Activated CD8-positive, alpha-beta T cell treated with anti-CD3 and anti-CD28 coated beads, Interleukin-2, amount 10 ng/mL, durations not matched to agents 7 days and 5 days (primary cell): Measurements from ENCODE around the gene MDP1. TPM values are rescaled to one million over a fixed set of nuclear protein-coding genes. Genes with fewer than 3 reads are reported as not detected.
A peak's percentile ranks its signal among the peaks of the same experiment; 100 is the strongest.

Experiments
- ATAC-seq: fragments of 150-1000 bp; cut with Tn5 transposase; one replicate; pipeline ENCODE4 v1.10.0; 2021; ENCODE audit warnings: moderate library complexity
- CTCF ChIA-PET: fragments of 350-600 bp; sonication (Branson Sonifier 250); formaldehyde crosslinking; loops from one replicate; lab custom pipeline; 2021; ENCODE audit warnings: antibody characterized with exemption; lab: Charles Lee
- POLR2A ChIA-PET: fragments of 350-600 bp; sonication (Branson Sonifier 250); formaldehyde crosslinking; loops from one replicate; lab custom pipeline; 2021; ENCODE audit warnings: antibody characterized with exemption; lab: Charles Lee
- DNase-seq: peaks from one replicate; pipeline ENCODE4 v3.0.0-alpha.2; 2020
- H3K27ac Mint-ChIP-seq: one replicate; pipeline ENCODE4 v1.8.0; 2021; ENCODE audit warnings: mild to moderate bottlenecking, mixed read lengths
- H3K27me3 Mint-ChIP-seq: one replicate; pipeline ENCODE4 v1.8.0; 2021; ENCODE audit warnings: low read depth, mixed read lengths
- H3K36me3 Mint-ChIP-seq: one replicate; pipeline ENCODE4 v1.8.0; 2021; ENCODE audit warnings: low read depth, mixed read lengths
- H3K4me1 Mint-ChIP-seq: one replicate; pipeline ENCODE4 v1.8.0; 2021; ENCODE audit warnings: low read depth, mixed read lengths
- H3K4me3 Mint-ChIP-seq: one replicate; pipeline ENCODE4 v1.8.0; 2021; ENCODE audit warnings: mild to moderate bottlenecking, mixed read lengths
- H3K9me3 Mint-ChIP-seq: one replicate; pipeline ENCODE4 v1.8.0; 2022; ENCODE audit warnings: mixed read lengths; ENCODE audit not compliant: insufficient read depth
- total RNA-seq, 2 experiments: library from RNA; stranded (reverse); gene quantifications; one replicate each; pipeline ENCODE4 v1.2.3, GENCODE V29; 2021

MDP1 gene
- total RNA-seq, 2 experiments from 2014 or later, result 16.9 to 18.2 TPM

DNA sequence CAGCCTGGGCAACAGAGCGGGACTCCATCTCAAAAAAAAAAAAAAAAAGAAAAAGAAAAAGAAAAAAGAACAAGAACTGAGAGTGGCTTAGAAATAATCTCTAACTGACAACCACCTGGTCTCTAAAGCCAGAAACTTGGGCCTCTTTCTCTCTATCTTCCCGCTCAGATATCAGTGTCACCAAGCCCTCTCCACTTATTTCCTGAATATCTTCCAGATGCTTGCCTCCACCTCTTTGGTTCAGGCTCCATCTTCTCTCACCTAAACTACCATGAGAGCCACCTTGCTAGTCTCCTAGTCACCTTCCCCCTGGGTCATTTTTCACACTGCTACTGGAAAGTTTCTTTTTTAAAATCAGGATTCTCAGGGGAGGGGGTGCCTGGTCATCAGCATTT is 18.8 kb downstream of the MDP1 start:
- Mint-ChIP-seq H3K27me3 (no peaks in the 10 kb centered on the region), H3K4me1 (peaks cover 52% of the 10 kb centered on the region), H3K36me3 (peaks cover 62% of the 10 kb centered on the region), H3K4me3 (peak overlapping the region; percentile 88), H3K27ac (peak overlapping the region; percentile 75), H3K9me3 (no peaks in the 10 kb centered on the region)
- ChIA-PET POLR2A (interaction anchor here (3.0 to 4.3 kb wide), 4 partner anchors 9 to 45 kb away, joined by 22 to 87 read pairs (median 40); partner anchors contain the start of genes CHMP4A, IRF9, MDP1 and TINF2), CTCF (interaction anchor here (1.8 to 3.6 kb wide), 3 partner anchors 16 to 100 kb away, joined by 9 to 24 read pairs (median 22); partner anchors contain the start of genes CHMP4A and TINF2)
- DNase-seq (no peak), ATAC-seq (no peak)

DNA sequence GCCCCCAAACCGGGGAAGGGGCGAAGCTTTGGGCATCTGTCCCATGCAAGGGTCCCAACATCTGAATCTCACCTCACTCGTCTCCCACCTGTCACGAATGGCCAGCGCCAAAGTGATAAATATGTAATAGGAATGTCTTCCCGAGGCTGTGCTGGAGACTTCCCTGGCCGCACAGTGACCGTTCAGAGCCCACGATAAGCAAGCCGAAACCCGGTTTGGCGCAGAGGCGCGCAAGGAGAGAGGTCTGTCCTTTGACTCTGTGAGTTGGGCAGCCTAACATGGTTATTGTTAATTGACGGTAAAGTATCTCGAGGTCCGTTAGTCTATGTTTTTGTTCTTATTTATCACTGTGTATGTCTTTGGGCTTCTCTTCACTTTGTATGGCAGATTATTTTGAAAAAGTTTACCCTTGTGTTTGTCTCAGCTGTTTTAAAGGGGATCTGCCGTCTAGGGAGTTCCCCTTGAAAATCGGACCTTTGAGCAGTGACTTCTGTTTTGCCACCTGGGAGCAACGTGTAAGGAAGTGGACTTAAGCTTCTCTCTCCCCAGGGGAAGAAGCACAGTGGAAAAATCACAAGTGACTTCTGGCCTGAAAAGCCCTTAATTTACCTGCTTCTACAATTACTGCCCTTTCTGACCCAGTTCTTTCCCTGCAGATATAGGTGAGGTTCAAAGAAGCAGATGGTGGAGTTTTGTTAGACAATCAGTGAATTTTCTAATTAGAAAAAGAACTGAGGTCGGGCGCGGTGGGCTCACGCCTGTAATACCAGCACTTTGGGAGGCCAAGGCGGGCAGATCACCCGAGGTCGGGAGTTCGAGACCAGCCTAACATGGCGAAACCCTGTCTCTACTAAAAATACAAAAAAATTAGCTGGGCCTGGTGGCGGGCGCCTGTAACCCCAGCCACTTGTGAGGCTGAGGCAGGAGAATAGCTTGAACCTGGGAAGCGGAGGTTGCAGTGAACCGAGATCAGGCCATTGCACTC is 19.5 kb downstream of the MDP1 start:
- CTCF ChIA-PET, result interaction anchor here (1.0 to 3.6 kb wide), 8 partner anchors 17 to 235 kb away, joined by 3 to 24 read pairs (median 8); partner anchors contain the start of genes CHMP4A, IRF9, PSME2 and TINF2
- Mint-ChIP-seq H3K36me3 (peaks cover 59% of the 10 kb centered on the region), H3K4me1 (peaks cover 56% of the 10 kb centered on the region), H3K27ac (peak overlapping the region; percentile 96), H3K4me3 (peak overlapping the region; percentile 88), H3K9me3 (no peaks in the 10 kb centered on the region), H3K27me3 (no peaks in the 10 kb centered on the region)
- DNase-seq, result no peak
- peak; percentile 17 for ATAC-seq
- POLR2A ChIA-PET, result interaction anchor here (0.6 to 4.3 kb wide), 23 partner anchors 10 to 1102 kb away, joined by 3 to 87 read pairs (median 6); partner anchors contain the start of genes CHMP4A, DCAF11, DHRS1 and IRF9

DNA sequence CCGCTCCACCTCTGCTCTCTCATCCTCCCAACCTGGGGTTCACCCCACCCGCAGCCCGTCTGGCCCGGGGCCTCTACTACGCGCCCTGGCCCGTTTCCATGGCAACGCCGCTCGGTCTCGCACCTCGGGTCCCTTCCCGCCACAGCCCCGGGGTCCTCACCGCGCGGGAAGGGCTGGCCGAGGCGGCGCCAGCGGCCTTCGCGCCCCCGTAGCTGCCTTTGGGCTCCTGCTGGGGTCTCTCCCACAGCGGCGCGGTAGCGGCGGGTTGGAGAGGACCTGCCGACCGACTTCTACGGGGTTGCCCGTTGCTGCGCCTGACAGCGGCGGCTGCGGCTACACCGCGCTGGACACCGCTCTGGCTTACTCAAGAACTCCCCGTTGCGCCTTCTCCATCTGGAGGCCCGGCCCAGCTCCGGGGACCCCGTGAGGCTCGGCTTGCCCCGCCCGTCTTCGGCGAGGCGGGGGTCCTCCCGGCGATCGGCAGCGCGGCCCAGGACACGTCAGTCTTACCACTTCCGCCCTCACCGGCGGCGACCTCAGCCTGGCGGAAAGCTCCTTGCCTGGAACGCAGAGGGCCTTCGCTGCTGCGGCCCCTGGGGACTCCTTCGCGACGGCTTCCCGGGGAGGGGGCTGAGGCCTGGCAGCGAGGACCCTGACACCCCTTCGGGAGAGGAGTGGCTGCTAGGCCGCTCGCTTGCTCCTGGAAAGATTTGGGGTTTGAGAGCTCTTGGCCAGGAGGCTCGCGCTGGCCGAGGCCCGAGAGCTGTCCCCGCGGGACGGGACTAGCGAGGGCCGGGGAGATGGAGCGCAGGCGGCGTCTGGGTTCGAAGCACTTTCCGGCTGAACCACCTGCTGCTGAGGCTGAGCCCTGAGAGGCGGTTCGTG is 20.4 kb downstream of the MDP1 start, which contains the start of gene TM9SF1:
Gene TM9SF1, minus strand, starts transcription at position 256 of the 885 bp plus-strand sequence. CDS start 422 bp downstream, outside the sequence.
- Mint-ChIP-seq H3K27ac (peak within 1 kb of the TSS; percentile 96), H3K36me3 (peaks cover 61% of the 10 kb centered on the region), H3K27me3 (no peaks in the 10 kb centered on the region), H3K4me1 (peaks cover 56% of the 10 kb centered on the region), H3K4me3 (peak within 1 kb of the TSS; percentile 88), H3K9me3 (no peaks in the 10 kb centered on the region)
- DNase-seq (peak; percentile 92), ATAC-seq (peak; percentile 88)
- POLR2A ChIA-PET, result interaction anchor here (0.6 to 4.3 kb wide), 27 partner anchors 10 to 1101 kb away, joined by 3 to 87 read pairs (median 5); partner anchors contain the start of genes CHMP4A, DCAF11, DHRS1 and EMC9
- CTCF ChIA-PET, result interaction anchor here (1.0 to 3.6 kb wide), 11 partner anchors 18 to 236 kb away, joined by 3 to 24 read pairs (median 6); partner anchors contain the start of genes CHMP4A, EMC9, IRF9 and PSME2

DNA sequence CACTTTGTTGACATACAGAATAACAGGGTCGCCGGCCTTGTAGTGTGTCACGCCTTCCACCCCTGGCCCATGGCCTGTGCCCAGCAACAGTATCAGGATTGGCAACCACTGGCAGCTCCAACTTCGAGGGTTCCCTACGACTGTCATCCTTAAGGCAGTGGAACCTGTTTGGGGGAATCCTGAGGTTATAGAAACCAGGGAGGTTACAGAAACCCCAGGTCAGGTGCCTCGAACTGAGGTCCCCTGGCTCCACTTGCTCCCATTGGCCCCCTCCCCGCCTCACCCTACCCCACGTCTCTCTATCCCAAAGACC is 21.0 kb downstream of the MDP1 start:
- no peaks in the 10 kb centered on the region for H3K27me3 Mint-ChIP-seq
- ChIA-PET CTCF (interaction anchor here (0.8 to 3.6 kb wide), 10 partner anchors 18 to 139 kb away, joined by 3 to 24 read pairs (median 4); partner anchors contain the start of genes CHMP4A, EMC9, IRF9 and MDP1), POLR2A (interaction anchor here (1.0 to 4.3 kb wide), 14 partner anchors 9 to 236 kb away, joined by 3 to 87 read pairs (median 12); partner anchors contain the start of genes CHMP4A, DCAF11, EMC9 and IRF9)
- peaks cover 62% of the 10 kb centered on the region for H3K4me1 Mint-ChIP-seq
- no peaks in the 10 kb centered on the region for H3K9me3 Mint-ChIP-seq
- ATAC-seq (no peak), DNase-seq (no peak)
- peak overlapping the region; percentile 96 for H3K27ac Mint-ChIP-seq
- peak overlapping the region; percentile 88 for H3K4me3 Mint-ChIP-seq
- H3K36me3 Mint-ChIP-seq, result peaks cover 61% of the 10 kb centered on the region

DNA sequence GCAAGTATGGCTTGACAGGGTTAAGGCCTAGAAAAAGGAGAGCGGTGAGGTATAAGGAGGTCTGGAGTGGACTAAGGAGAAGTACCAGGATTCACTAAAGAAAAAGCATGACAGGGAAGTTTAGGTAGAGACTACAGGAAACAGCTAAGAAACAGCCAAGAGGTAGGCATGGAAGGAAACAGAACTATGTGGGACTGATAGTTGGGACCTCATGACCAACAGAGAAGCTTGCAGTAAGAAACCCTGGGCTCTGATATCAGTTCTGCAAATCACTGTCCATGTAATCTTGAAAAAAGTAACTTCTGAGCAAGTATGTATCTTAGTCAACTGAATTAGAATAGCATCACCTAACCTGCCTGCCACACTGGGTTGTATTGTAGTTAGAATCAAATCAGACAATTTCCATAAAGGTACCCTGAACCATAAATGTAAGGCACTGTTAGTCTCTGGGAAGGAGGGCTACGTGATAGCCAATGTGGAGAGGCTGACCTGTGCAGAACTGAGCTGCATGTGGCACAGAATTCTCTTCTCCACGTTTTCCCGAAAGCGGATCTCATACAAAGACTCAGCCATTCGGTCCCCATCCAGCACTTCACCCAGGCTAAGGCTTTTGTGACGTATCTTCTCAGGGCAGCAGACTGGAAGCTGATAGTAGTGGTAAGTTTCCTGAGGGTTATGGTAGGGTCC is 21.5 kb downstream of the MDP1 start:
- H3K27me3 Mint-ChIP-seq, result no peaks in the 10 kb centered on the region
- no peaks in the 10 kb centered on the region for H3K9me3 Mint-ChIP-seq
- CTCF ChIA-PET, result interaction anchor here (0.8 to 3.6 kb wide), 9 partner anchors 19 to 139 kb away, joined by 3 to 24 read pairs (median 4); partner anchors contain the start of genes CHMP4A, CIDEB, EMC9 and IRF9
- POLR2A ChIA-PET, result interaction anchor here (0.6 to 4.3 kb wide), 14 partner anchors 9 to 236 kb away, joined by 3 to 87 read pairs (median 12); partner anchors contain the start of genes CHMP4A, DCAF11, EMC9 and IRF9
- no peak for DNase-seq
- peak overlapping the region; percentile 88 for H3K4me3 Mint-ChIP-seq
- peaks cover 61% of the 10 kb centered on the region for H3K4me1 Mint-ChIP-seq
- peak overlapping the region; percentile 96 for H3K27ac Mint-ChIP-seq
- H3K36me3 Mint-ChIP-seq, result peaks cover 56% of the 10 kb centered on the region
- no peak for ATAC-seq

DNA sequence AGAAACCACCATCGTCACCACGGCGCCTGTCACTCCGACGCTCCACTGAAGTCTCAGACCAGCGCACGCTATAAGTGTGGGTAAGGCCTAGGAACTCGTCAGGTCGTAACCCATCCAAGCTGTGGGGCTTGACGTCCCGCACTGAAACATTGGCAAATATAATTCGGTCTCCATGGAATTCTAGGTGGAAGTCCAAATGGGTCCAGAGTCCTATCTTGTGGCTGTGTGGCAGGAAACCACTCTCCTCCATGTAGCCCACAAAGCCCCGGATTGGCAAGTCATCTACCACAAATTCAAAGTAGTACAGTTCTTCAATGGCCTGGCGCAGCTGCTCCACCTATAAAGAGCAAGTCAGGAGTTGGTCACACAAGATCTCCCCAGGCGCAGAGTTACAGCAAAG is 22.9 kb downstream of the MDP1 start:
- no peak for DNase-seq
- peaks cover 63% of the 10 kb centered on the region for H3K4me1 Mint-ChIP-seq
- peak overlapping the region; percentile 20 for H3K27ac Mint-ChIP-seq
- H3K36me3 Mint-ChIP-seq, result peaks cover 51% of the 10 kb centered on the region
- POLR2A ChIA-PET, result interaction anchor here (4.3 kb wide), 1 partner anchor 20 kb away, joined by 87 read pairs; the partner anchor contains the start of genes CHMP4A and MDP1
- CTCF ChIA-PET, result no interaction called here
- H3K27me3 Mint-ChIP-seq, result no peaks in the 10 kb centered on the region
- peak overlapping the region; percentile 15 for H3K4me3 Mint-ChIP-seq
- no peaks in the 10 kb centered on the region for H3K9me3 Mint-ChIP-seq
- ATAC-seq, result no peak

DNA sequence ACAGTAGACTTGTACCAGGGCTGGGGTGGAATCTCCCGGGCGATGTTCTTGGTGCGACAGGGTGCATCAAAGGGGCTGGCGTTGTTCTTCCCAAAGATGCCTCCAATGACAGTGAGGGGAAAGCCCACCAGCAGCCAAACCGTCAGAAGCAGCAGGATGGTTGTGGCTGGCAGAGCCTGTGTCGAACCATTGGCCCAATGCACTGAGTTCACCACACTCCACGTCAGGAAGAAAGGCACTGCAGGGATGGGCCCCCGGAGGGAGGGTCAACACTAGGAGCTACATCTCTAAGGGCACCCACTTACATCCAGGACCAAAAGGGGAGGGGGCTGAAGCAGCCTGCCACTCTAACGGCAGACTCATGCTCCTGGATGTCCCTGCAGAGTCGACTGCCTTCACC is 25.4 kb downstream of the MDP1 start:
- no peak overlapping the region for H3K4me3 Mint-ChIP-seq
- H3K27ac Mint-ChIP-seq, result no peak overlapping the region
- ChIA-PET POLR2A (interaction anchor here (1.3 kb wide), 1 partner anchor 25 kb away, joined by 4 read pairs; the partner anchor contains the start of gene MDP1), CTCF (interaction anchor here (1.7 kb wide), 1 partner anchor 52 kb away, joined by 3 read pairs; the partner anchor contains the start of gene TINF2)
- DNase-seq (no peak), ATAC-seq (no peak)
- H3K4me1 Mint-ChIP-seq, result peaks cover 63% of the 10 kb centered on the region
- H3K9me3 Mint-ChIP-seq, result no peaks in the 10 kb centered on the region
- H3K36me3 Mint-ChIP-seq, result peaks cover 47% of the 10 kb centered on the region
- H3K27me3 Mint-ChIP-seq, result no peaks in the 10 kb centered on the region

DNA sequence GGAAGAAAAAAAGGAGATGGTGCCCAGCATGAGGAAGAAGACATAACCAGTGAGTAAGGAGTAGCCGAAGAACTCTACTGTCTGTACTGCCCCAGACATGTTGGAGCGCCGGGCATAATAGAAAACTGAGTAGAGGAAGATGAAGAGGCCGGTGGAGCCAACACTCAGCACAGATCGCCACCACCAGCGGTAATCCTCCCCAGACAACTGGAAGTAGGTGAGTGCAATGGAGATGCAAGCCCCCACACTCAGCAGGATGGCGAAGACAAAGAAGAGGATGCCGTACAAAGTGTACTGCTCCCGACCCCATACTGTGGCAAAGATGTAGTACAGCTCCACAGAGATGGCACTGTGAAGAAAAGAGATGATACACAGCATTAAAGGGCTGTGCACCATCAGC is 26.4 kb downstream of the MDP1 start:
- Mint-ChIP-seq H3K27me3 (no peaks in the 10 kb centered on the region), H3K9me3 (no peaks in the 10 kb centered on the region), H3K4me1 (peaks cover 56% of the 10 kb centered on the region), H3K27ac (peak overlapping the region; percentile 61), H3K4me3 (no peak overlapping the region), H3K36me3 (peaks cover 46% of the 10 kb centered on the region)
- POLR2A ChIA-PET, result interaction anchor here (0.6 to 4.9 kb wide), 12 partner anchors 10 to 110 kb away, joined by 3 to 85 read pairs (median 4); partner anchors contain the start of genes CHMP4A, IRF9, MDP1 and PSME1
- ATAC-seq, result no peak
- CTCF ChIA-PET, result interaction anchor here (0.6 to 2.2 kb wide), 8 partner anchors 24 to 242 kb away, joined by 3 to 16 read pairs (median 4); partner anchors contain the start of genes CHMP4A, CIDEB, IRF9 and MDP1
- DNase-seq, result no peak

DNA sequence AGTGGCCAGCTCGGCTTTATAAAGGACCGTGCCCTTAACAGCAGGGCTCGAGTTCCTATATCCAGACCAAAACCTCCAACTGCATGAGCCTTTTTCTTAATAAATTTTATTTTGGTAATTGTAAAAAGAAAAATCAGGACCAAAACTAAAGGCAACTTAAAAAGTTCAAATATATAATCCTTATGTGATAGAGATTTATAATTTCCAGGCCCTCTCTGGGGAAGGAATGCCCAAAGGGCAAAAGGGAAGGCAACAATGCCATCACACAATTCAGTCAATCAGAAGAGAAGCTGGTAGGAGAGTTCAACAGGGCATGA is 26.8 kb downstream of the MDP1 start:
- no peak for DNase-seq
- ChIA-PET CTCF (interaction anchor here (0.6 to 2.2 kb wide), 9 partner anchors 25 to 243 kb away, joined by 3 to 16 read pairs (median 4); partner anchors contain the start of genes CHMP4A, CIDEB, IRF9 and MDP1), POLR2A (interaction anchor here (0.6 to 4.9 kb wide), 14 partner anchors 9 to 109 kb away, joined by 3 to 85 read pairs (median 6); partner anchors contain the start of genes CHMP4A, IRF9, MDP1 and PCK2)
- no peak for ATAC-seq
- Mint-ChIP-seq H3K4me1 (peaks cover 52% of the 10 kb centered on the region), H3K9me3 (no peaks in the 10 kb centered on the region), H3K4me3 (peak overlapping the region; percentile 92), H3K27me3 (no peaks in the 10 kb centered on the region), H3K36me3 (peaks cover 43% of the 10 kb centered on the region), H3K27ac (peak overlapping the region; percentile 87)
